Panc1 (cell line): ENCODE measurements around the gene HES3.

Source experiments
- CTCF ChIP-seq: fragments of 450-650 bp; IDR thresholded peaks from 2 replicates; pipeline ENCODE4 v1.5.1; 2017; ENCODE audit warnings: mild to moderate bottlenecking
- SIN3A ChIP-seq: IDR thresholded peaks from 2 replicates; pipeline ENCODE4 v1.6.1; 2012; ENCODE audit warnings: low read depth, mild to moderate bottlenecking, low read length, moderate library complexity, borderline replicate concordance; ENCODE audit not compliant: insufficient read depth
- TCF7L2 ChIP-seq: IDR thresholded peaks from 2 replicates; pipeline ENCODE4 v1.6.1; 2011; ENCODE audit warnings: mild to moderate bottlenecking, low read depth, low read length, inconsistent platforms

GRCh38 chr1:6218375-6219164 lies 25.4 kb upstream of the HES3 start:
- no peak for TF ChIP-seq CTCF
- no peak for TF ChIP-seq TCF7L2
- TF ChIP-seq SIN3A = no peak
